Superior temporal gyrus (tissue), 1 donor: Measurements from ENCODE around the gene URI1.
"Not testable (repeated sequence)": the region's sequence is repeated elsewhere in the genome, so short reads cannot be mapped to it uniquely, and the experiment has no call there.

Experiments used
- DNase-seq: peaks from one replicate; pipeline ENCODE4 v3.0.0-alpha.2; 2016; ENCODE audit errors: extremely low spot score

URI1 gene

GRCh38 chr19:29942404-29943261 lies 594 bp downstream of the URI1 start:
- no peak for DNase-seq

GRCh38 chr19:29943615-29944014 lies 1.6 kb downstream of the URI1 start:
- no peak for DNase-seq

GRCh38 chr19:29944390-29945012 lies 2.5 kb downstream of the URI1 start:
- DNase-seq, result no peak

- no peak for DNase-seq
Measured at GRCh38 chr19:29945017-29945416, 3.0 kb downstream of the URI1 start.

- DNase-seq, result no peak
Measured at GRCh38 chr19:29945433-29945832, 3.4 kb downstream of the URI1 start.

- DNase-seq, result no peak
Measured at GRCh38 chr19:29946645-29947044, 4.6 kb downstream of the URI1 start.

- no peak for DNase-seq
Measured at GRCh38 chr19:29947871-29948270, 5.8 kb downstream of the URI1 start.

GRCh38 chr19:29948759-29949470 lies 6.9 kb downstream of the URI1 start:
- not testable (repeated sequence) for DNase-seq

GRCh38 chr19:29952177-29952576 lies 10.1 kb downstream of the URI1 start:
- DNase-seq, result no peak

- no peak for DNase-seq
Measured at GRCh38 chr19:29952646-29953045, 10.6 kb downstream of the URI1 start.

- no peak for DNase-seq
Measured at GRCh38 chr19:29953352-29954247, 11.6 kb downstream of the URI1 start.

GRCh38 chr19:29956855-29957254 lies 14.8 kb downstream of the URI1 start:
- DNase-seq, result no peak

GRCh38 chr19:29961311-29961710 lies 19.3 kb downstream of the URI1 start:
- DNase-seq, result no peak

- no peak for DNase-seq
Measured at GRCh38 chr19:29962793-29963192, 20.8 kb downstream of the URI1 start.

- no peak for DNase-seq
Measured at GRCh38 chr19:29963576-29963975, 21.5 kb downstream of the URI1 start.

GRCh38 chr19:29964171-29964570 lies 22.1 kb downstream of the URI1 start:
- DNase-seq, result no peak

GRCh38 chr19:29965492-29965891 lies 23.5 kb downstream of the URI1 start:
- DNase-seq, result no peak

GRCh38 chr19:29966142-29966541 lies 24.1 kb downstream of the URI1 start:
- not testable (repeated sequence) for DNase-seq

- peak; percentile 65 for DNase-seq
Measured at GRCh38 chr19:29966588-29967249, 24.7 kb downstream of the URI1 start.

- peak; percentile 56 for DNase-seq
Measured at GRCh38 chr19:29967623-29968022, 25.6 kb downstream of the URI1 start.

- DNase-seq, result no peak
Measured at GRCh38 chr19:29969891-29970290, 27.9 kb downstream of the URI1 start.
